Effector CD4-positive, alpha-beta T cell (primary cell): ENCODE results near the gene GNG7.
"Not testable (repeated sequence)": the region's sequence is repeated elsewhere in the genome, so short reads cannot be mapped to it uniquely, and the experiment has no call there.

Source experiments
- DNase-seq: peaks from one replicate; pipeline ENCODE4 v3.0.0-alpha.2; 2020

Gene GNG7

GRCh38 chr19:2616741-2617392 lies 85.6 kb downstream of the GNG7 start:
- DNase-seq, result no peak

GRCh38 chr19:2615782-2616181 lies 86.7 kb downstream of the GNG7 start:
- DNase-seq, result no peak

- peak; percentile 49 for DNase-seq
Observed at GRCh38 chr19:2613507-2614295, 88.8 kb downstream of the GNG7 start.

- DNase-seq, result no peak
Observed at GRCh38 chr19:2612619-2613249, 89.8 kb downstream of the GNG7 start.

- DNase-seq, result no peak
Observed at GRCh38 chr19:2611483-2612464, 90.7 kb downstream of the GNG7 start.

GRCh38 chr19:2610637-2611482 lies 91.6 kb downstream of the GNG7 start:
- peak; percentile 91 for DNase-seq

- DNase-seq, result no peak
Observed at GRCh38 chr19:2609389-2610116, 92.9 kb downstream of the GNG7 start.

- not testable (repeated sequence) for DNase-seq
Observed at GRCh38 chr19:2609034-2609388, 93.5 kb downstream of the GNG7 start.

- no peak for DNase-seq
Observed at GRCh38 chr19:2608602-2608922, 93.9 kb downstream of the GNG7 start.

GRCh38 chr19:2607712-2608601 lies 94.5 kb downstream of the GNG7 start:
- peak; percentile 76 for DNase-seq

- DNase-seq, result not testable (repeated sequence)
Observed at GRCh38 chr19:2606774-2607173, 95.7 kb downstream of the GNG7 start.

GRCh38 chr19:2605889-2606288 lies 96.6 kb downstream of the GNG7 start:
- DNase-seq, result not testable (repeated sequence)

- DNase-seq, result no peak
Observed at GRCh38 chr19:2604747-2605329, 97.7 kb downstream of the GNG7 start.

- no peak for DNase-seq
Observed at GRCh38 chr19:2603334-2603733, 99.2 kb downstream of the GNG7 start.

GRCh38 chr19:2602391-2603181 lies 99.9 kb downstream of the GNG7 start:
- DNase-seq, result no peak

GRCh38 chr19:2600914-2601870 lies 101.3 kb downstream of the GNG7 start:
- DNase-seq, result no peak

GRCh38 chr19:2594319-2594718 lies 108.2 kb downstream of the GNG7 start:
- no peak for DNase-seq

- DNase-seq, result no peak
Observed at GRCh38 chr19:2592824-2593223, 109.7 kb downstream of the GNG7 start.
